Activated B cell treated with CpG ODN at 0.5 μM for 24 hours (primary cell): Measurements from ENCODE around the gene MFRP. TPM values are rescaled to one million over a fixed set of nuclear protein-coding genes. Genes with fewer than 3 reads are reported as not detected.
A peak's percentile ranks its signal among the peaks of the same experiment; 100 is the strongest.

Experiments used
- ATAC-seq: fragments of 200-7000 bp; cut with Tn5 transposase; one replicate; pipeline ENCODE4 v1.10.0; 2021; ENCODE audit warnings: low read depth, mild to moderate bottlenecking, moderate library complexity
- CTCF ChIA-PET: fragments of 350-600 bp; sonication (Branson Sonifier 250); formaldehyde crosslinking; loops from one replicate; lab custom pipeline; 2021; ENCODE audit warnings: antibody characterized with exemption; lab: Charles Lee
- POLR2A ChIA-PET: fragments of 350-600 bp; sonication (Branson Sonifier 250); formaldehyde crosslinking; loops from one replicate; lab custom pipeline; 2021; ENCODE audit warnings: antibody characterized with exemption; lab: Charles Lee
- DNase-seq: peaks from one replicate; pipeline ENCODE4 v3.0.0; 2022
- H3K27ac Mint-ChIP-seq: one replicate; pipeline ENCODE4 v1.8.0; 2020; ENCODE audit warnings: mixed read lengths
- H3K27me3 Mint-ChIP-seq: one replicate; pipeline ENCODE4 v1.8.0; 2021; ENCODE audit warnings: mixed read lengths
- H3K36me3 Mint-ChIP-seq: one replicate; pipeline ENCODE4 v1.8.0; 2021; ENCODE audit warnings: low read depth, mixed read lengths
- H3K4me1 Mint-ChIP-seq: one replicate; pipeline ENCODE4 v1.8.0; 2021; ENCODE audit warnings: mixed read lengths
- H3K4me3 Mint-ChIP-seq: one replicate; pipeline ENCODE4 v1.8.0; 2020; ENCODE audit warnings: mild to moderate bottlenecking, mixed read lengths
- H3K9me3 Mint-ChIP-seq: one replicate; pipeline ENCODE4 v1.8.0; 2020; ENCODE audit warnings: mixed read lengths
- intact Hi-C: fragments of 100-400 bp; cut with micrococcal nuclease; formaldehyde crosslinking; loops from one replicate; pipeline ENCODE4 v1.15.1; 2024
- total RNA-seq: library from RNA; stranded (reverse); gene quantifications from 2 replicates; pipeline ENCODE4 v1.2.3, GENCODE V29; 2022
- TF ChIP-seq, protein P1 (sequence below): fragments of 200-600 bp; IDR thresholded peaks from one replicate; pipeline ENCODE4 v1.8.0; 2022; ENCODE audit warnings: antibody characterized with exemption, mild to moderate bottlenecking

MFRP gene
- total RNA-seq, 1 donor from 2014 or later: not detected

DNA sequence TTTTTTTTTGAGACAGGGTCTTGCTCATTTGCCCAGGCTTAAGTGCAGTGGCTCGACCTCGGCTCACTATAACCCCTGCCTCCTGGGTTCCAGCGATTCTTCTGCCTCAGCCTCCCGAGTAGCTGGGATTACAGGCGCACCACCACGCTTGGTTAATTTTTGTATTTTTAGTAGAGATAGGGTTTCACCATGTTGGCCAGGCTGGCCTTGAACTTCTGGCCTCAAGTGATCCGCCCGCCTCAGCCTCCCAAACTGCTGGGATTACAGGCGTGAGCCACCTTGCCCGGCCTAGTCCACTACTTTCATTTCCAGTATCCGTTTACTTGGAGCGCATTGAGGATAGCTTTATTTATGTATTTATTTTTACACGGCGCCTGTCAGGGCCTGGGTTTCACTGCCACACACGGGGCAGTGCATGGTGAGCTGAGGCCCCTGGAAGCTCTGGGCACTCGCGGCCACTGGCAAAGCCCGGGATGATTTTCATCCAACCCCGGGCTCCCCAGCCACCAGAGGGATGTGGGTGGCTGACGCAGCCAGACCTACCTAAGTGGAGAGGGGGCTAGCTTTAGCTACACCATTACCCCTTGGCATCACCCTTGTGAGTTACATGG is 23.5 kb downstream of the MFRP start:
- Mint-ChIP-seq H3K27me3 (peaks cover 12% of the 10 kb centered on the region), H3K4me1 (peaks cover 31% of the 10 kb centered on the region), H3K27ac (no peak overlapping the region), H3K36me3 (no peaks in the 10 kb centered on the region), H3K9me3 (no peaks in the 10 kb centered on the region), H3K4me3 (no peak overlapping the region)
- intact Hi-C loops: loop anchor here (1.0 to 2.0 kb wide), 6 partner anchors 8 to 256 kb away; partner anchors contain the start of genes CBL, NLRX1, RNF26 and VPS11
- TF ChIP-seq, protein P1, sequence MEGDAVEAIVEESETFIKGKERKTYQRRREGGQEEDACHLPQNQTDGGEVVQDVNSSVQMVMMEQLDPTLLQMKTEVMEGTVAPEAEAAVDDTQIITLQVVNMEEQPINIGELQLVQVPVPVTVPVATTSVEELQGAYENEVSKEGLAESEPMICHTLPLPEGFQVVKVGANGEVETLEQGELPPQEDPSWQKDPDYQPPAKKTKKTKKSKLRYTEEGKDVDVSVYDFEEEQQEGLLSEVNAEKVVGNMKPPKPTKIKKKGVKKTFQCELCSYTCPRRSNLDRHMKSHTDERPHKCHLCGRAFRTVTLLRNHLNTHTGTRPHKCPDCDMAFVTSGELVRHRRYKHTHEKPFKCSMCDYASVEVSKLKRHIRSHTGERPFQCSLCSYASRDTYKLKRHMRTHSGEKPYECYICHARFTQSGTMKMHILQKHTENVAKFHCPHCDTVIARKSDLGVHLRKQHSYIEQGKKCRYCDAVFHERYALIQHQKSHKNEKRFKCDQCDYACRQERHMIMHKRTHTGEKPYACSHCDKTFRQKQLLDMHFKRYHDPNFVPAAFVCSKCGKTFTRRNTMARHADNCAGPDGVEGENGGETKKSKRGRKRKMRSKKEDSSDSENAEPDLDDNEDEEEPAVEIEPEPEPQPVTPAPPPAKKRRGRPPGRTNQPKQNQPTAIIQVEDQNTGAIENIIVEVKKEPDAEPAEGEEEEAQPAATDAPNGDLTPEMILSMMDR: no peak
- POLR2A ChIA-PET: interaction anchor here (0.6 to 2.6 kb wide), 4 partner anchors 117 to 304 kb away, joined by 3 to 6 read pairs (median 6); partner anchors contain the start of genes CBL, RPS25 and TRAPPC4
- DNase-seq: no peak
- CTCF ChIA-PET: interaction anchor here (0.9 to 4.6 kb wide), 10 partner anchors 8 to 154 kb away, joined by 3 to 38 read pairs (median 4); partner anchors contain the start of genes CBL, RNF26 and USP2
- ATAC-seq: no peak

DNA sequence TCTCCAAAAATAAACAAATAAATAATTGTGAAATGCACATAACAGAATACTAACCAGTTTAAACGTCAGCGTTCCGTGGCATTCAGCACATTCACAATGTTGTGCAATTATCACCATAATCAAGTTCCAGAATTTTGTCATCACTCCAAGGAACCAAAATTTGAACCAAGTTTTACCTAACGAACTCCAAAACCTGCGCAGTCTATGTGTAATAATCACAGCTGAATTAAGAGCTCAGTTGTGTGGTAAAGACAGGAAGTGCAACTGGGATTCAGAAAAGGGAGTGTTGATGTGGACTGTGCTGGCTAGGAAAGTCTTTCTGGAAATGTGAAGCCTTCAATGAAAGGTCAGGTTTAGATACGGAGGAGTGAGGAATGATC is 24.2 kb downstream of the MFRP start:
- no peak for DNase-seq
- intact Hi-C loops: loop anchor here (2.0 kb wide), 2 partner anchors 178 to 256 kb away; partner anchors contain the start of gene VPS11
- H3K36me3 Mint-ChIP-seq: no peaks in the 10 kb centered on the region
- TF ChIP-seq, protein P1: no peak
- CTCF ChIA-PET: interaction anchor here (1.5 to 4.6 kb wide), 6 partner anchors 13 to 172 kb away, joined by 3 to 38 read pairs (median 8); partner anchors contain the start of gene RNF26
- no peaks in the 10 kb centered on the region for H3K9me3 Mint-ChIP-seq
- no peak overlapping the region for H3K27ac Mint-ChIP-seq
- no peak overlapping the region for H3K4me3 Mint-ChIP-seq
- H3K27me3 Mint-ChIP-seq: peaks cover 15% of the 10 kb centered on the region
- POLR2A ChIA-PET: interaction anchor here (1.5 to 2.6 kb wide), 3 partner anchors 12 to 228 kb away, joined by 3 to 10 read pairs (median 6); partner anchors contain the start of gene RNF26
- peaks cover 34% of the 10 kb centered on the region for H3K4me1 Mint-ChIP-seq
- ATAC-seq: no peak

DNA sequence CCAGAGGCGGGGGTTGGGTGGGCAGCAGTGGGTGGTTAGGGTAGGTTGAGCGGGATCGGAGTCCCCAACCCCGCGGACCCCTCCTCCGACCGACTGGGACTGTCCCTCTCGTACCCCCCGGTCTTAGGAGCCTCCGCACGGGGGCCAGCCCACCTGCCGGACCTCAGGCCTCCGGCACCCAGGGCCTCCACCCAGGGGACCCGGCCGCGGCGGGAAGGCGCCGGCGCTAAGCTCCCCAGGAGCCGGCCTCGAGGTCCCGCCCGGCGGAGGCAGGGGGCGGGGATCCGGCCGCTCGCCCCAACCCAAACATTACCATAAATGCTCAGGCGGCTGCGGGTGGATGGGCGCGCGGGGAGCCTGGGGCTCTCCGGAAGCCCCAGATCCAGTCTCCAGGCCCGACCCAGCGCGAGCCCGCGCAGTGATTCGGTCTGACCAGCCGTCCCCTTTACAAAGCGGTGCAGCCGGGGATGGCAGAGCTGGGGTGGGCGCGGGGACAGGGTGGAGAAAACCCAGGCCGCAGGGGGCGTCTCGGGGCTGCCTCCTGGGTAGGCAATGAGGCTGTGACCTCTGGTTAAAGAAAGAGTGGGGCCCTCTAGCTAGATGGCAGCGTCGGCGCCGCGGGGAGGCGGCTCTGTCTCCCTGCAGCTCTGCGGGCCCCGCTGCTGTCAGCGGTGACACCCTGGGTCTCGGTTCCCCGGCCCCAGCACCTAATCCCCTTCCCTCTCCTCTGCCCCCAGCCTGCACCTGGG is 25.6 kb downstream of the MFRP start:
- TF ChIP-seq, protein P1: no peak
- CTCF ChIA-PET: interaction anchor here (1.0 to 4.6 kb wide), 7 partner anchors 10 to 171 kb away, joined by 3 to 38 read pairs (median 4); no protein-coding TSS in a partner anchor
- H3K4me1 Mint-ChIP-seq: peaks cover 39% of the 10 kb centered on the region
- peak; percentile 47 for DNase-seq
- peak overlapping the region; percentile 85 for H3K4me3 Mint-ChIP-seq
- H3K27me3 Mint-ChIP-seq: peaks cover 16% of the 10 kb centered on the region
- POLR2A ChIA-PET: interaction anchor here (0.6 to 2.6 kb wide), 8 partner anchors 13 to 749 kb away, joined by 3 to 10 read pairs (median 3); partner anchors contain the start of genes C2CD2L and RNF26
- no peaks in the 10 kb centered on the region for H3K9me3 Mint-ChIP-seq
- intact Hi-C loops: no loop called here
- no peak overlapping the region for H3K27ac Mint-ChIP-seq
- no peaks in the 10 kb centered on the region for H3K36me3 Mint-ChIP-seq
- ATAC-seq: peak; percentile 68

DNA sequence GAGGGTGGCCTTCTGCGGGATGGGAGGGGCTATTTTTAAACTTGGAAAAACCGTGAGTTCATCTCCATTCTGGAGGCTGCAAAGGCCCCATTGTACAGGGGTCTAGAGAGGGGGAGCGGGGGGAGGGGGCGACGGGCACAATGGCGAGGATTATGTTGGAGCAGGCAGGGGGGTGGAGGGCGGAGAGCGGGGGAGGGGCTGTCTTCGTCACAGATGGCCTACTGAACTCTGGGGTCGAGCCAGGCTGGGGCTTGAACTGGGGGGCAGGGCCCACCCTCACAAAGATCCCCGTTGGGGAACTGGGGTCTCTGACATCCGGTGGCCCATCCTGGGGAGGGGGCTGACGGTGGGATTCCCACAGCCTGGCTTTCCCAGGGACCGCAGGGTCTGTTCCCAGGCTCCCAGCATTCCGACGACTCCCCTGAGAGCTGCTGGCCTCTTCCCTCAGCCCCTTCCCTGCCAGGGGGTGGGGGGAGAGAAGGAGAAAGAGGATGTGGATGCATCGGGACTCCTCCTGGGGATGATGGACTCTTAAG is 26.2 kb downstream of the MFRP start:
- H3K27ac Mint-ChIP-seq: no peak overlapping the region
- no peak for ATAC-seq

More for the DNA sequence above, 26.2 kb downstream of the MFRP start:
- intact Hi-C loops: no loop called here
- DNase-seq: no peak
- Mint-ChIP-seq H3K27me3 (peaks cover 16% of the 10 kb centered on the region), H3K9me3 (no peaks in the 10 kb centered on the region), H3K4me3 (peak overlapping the region; percentile 50), H3K36me3 (no peaks in the 10 kb centered on the region), H3K4me1 (peaks cover 46% of the 10 kb centered on the region)
- TF ChIP-seq, protein P1: no peak
- ChIA-PET CTCF (interaction anchor here (2.0 to 4.6 kb wide), 2 partner anchors 18 to 113 kb away, joined by 4 to 38 read pairs; no protein-coding TSS in a partner anchor), POLR2A (interaction anchor here (0.6 to 1.9 kb wide), 4 partner anchors 14 to 748 kb away, joined by 3 to 10 read pairs (median 4); partner anchors contain the start of genes C2CD2L and RNF26)
